ENCODE data around the gene FOXD4.
"Not testable (repeated sequence)": the region's sequence is repeated elsewhere in the genome, so short reads cannot be mapped to it uniquely, and the experiment has no call there.

- not testable (repeated sequence) for TF ChIP-seq CTCF, EZH2 (IDR thresholded peaks at IDR 0.05)
These were observed 3.1 kb downstream of the FOXD4 start for GRCh38 chr9:115118-115451.
